Mammary epithelial cell (primary cell): ENCODE measurements around the gene SLC19A3.

ENCODE experiments used
- CTCF ChIP-seq, 2 donors: IDR thresholded peaks in 1 of 2; conservative IDR thresholded peaks in 1 of 2; 2 replicates each; pipeline ENCODE4 v1.5.1; 2011 to 2012; ENCODE audit warnings: inconsistent platforms in 2 of 2, low read length in 2 of 2, mild to moderate bottlenecking in 2 of 2, control low read depth in 1 of 2, low read depth in 1 of 2; ENCODE audit not compliant: insufficient read depth in 1 of 2; ENCODE audit errors: extremely low read depth in 1 of 2
- EZH2 ChIP-seq: IDR thresholded peaks from 2 replicates; pipeline ENCODE4 v1.6.1; 2012; ENCODE audit warnings: low read length, inconsistent platforms, borderline replicate concordance

GRCh38 chr2:227713291-227713690 lies 4.5 kb downstream of the SLC19A3 start:
- TF ChIP-seq EZH2, result no peak
- TF ChIP-seq CTCF (conservative IDR thresholded peaks at IDR 0.05 in 1 of 2, IDR thresholded peaks at IDR 0.05 in 1 of 2; ENCODE audit: extremely low read depth in 1 of 2, insufficient read depth in 1 of 2, low read depth in 1 of 2, low read length in 2 of 2), result no peak
